HG03196 (cell line): ENCODE results near the gene RGS4.

Experiments used
- ATAC-seq: cut with Tn5 transposase; IDR thresholded peaks from one replicate; pipeline ENCODE4 v1.9.1; 2021; ENCODE audit not compliant: unreplicated experiment

The RGS4 gene

GRCh38 chr1:163069142-163069541, at the start of gene RGS4:
RGS4 (plus strand) TSS chr1:163069361; CDS start chr1:163069485, 124 bp downstream.
- ATAC-seq = no peak

DNA sequence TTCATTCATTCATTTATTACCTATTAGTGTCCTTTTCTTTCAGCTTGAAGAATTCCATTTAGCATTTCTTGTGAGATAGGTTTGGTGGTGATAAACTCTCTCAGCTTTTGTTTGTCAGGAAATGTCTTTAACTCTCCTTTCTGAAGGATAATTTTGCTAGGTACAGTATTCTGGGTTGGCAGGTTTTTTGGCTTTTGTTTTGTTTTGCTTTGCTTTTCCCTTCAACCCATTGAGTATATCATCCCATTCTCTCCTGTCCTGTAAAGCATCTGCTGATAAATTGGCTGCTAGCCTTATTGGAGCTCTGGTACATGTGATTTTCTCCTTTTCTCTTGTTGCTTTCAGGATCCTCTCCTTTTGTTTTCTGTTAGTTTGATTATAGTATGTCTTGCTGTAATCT, 47.0 kb upstream of the RGS4 start:
- no peak for ATAC-seq

DNA sequence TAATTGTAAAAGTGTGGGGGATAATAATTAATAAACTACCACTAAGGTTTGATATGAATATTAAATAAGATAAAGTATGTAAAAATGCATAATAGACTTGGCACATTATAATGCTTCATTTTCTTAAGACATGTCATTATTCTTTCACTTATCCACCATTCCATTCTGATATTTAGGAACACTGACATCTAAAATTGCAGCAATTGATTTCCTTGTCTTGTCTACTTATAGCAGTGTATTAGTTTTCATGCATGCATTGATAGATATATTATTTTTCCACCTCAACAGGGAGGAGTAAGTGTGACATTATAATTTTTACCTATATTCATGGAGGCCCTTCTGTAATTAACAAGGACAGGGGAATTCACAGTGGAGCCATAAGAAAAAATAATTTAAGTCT, 41.6 kb upstream of the RGS4 start:
- no peak for ATAC-seq

DNA sequence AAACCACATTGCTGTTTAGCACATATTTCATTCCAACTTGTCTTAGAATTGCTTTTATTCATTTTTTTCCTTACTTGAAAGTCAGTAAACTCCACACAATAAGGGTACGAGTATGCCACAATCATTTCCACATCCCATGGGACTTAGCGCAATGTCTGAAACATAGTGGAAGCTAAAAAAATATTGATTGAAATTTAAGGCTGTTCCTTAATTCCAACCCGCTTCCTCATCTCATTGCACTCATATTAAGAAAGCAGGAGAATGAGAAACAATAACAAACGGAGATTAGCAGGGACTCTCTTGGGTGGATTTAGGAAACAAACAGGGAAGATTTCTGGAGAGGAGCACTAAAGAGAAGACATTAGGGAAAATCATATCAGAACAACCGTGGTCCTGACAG, 39.3 kb upstream of the RGS4 start:
- ATAC-seq = no peak

DNA sequence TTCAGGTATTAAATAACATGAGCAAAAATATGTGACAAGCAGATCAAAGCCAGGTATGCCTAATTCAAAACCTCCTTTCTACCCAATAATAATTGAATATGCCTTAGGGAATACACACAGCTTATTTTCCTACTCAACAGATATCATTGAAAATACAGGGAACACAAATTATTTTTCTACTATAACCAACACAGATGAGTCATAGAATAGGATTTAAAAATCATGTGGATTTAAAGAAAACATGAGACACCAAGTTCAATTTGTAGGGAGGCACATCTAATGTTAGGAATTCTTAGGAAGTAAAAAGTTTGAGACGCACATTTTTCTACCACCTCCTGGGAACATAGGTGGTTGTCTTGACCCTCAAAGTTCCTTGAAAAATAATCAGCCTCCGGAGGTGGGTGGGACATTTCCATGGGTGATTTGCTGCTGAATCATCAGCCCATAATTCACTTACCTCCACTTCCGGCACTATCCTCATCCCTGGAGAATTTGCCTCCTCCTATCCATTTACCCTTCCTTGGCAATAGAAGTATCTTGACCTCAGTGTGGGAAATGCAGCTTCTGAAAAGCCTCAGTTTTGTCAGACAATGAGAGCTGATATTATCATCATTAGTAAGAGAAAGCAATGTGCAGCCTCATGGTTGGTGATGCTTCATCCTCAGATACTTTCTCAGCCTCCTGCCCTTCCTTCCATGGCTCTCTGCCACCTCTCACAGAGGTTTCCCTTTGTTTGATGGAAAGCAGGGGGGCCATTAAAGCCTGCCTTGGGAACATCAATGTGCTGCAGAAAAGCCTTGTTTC, 33.5 kb upstream of the RGS4 start:
- ATAC-seq = no peak

DNA sequence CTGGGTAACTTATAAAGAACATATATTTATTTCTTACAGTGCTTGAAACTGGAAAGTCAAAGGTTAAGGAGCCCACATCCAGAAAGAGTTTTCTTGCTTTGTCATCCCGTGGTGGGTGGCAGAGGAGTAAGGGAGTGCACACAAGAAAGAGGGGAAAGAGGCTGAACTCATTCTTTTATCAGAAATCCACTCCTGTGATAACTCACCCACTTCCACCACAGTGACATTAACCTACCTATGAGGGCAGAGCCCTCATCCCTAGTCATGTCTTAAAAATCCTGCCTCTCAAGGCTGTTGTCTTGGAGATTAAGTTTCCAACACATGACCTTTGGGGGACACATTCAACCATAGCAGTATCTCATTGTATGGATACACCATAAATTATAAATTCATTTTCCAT, 32.5 kb upstream of the RGS4 start:
- ATAC-seq = no peak

DNA sequence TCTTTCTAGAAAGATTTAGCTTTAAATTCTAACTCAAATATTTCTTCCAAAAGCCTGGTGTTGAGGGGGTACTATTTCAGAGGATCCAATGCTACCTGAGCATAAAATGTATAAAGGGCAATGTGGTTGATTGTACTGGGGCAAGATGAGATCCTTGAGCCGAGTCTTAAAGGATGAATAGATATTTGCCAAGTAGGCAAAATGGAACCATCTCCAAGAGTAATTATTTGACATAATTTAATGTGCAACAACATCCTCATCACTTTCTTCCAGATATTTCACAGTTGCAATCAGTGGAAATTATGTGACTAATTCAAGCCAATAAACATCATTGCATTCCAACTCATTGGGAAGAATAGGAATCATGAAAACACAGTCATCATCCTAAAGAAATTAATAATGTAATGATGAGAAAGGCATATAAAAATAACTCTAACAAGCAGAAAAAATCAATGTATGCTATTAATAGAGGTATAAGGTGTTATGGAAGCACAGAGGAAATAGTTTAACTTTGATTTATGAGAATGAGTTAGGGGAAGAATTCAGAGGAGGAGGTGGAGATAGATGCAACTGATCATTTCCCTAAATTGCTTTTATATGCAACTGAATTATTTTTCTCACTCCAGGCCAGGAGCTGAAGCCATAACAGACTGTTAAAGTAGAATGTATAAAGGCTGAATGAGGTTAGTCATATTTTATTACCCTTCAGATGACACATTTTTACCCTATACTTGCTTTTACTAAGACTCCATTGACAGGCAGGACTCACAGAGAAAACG, 30.0 kb upstream of the RGS4 start:
- no peak for ATAC-seq

- ATAC-seq = no peak
Observed at GRCh38 chr1:163039707-163040093, 29.5 kb upstream of the RGS4 start.

- no peak for ATAC-seq
Observed at GRCh38 chr1:163046071-163046470, 23.1 kb upstream of the RGS4 start.

- ATAC-seq = no peak
Observed at GRCh38 chr1:163047951-163048659, 21.1 kb upstream of the RGS4 start.

DNA sequence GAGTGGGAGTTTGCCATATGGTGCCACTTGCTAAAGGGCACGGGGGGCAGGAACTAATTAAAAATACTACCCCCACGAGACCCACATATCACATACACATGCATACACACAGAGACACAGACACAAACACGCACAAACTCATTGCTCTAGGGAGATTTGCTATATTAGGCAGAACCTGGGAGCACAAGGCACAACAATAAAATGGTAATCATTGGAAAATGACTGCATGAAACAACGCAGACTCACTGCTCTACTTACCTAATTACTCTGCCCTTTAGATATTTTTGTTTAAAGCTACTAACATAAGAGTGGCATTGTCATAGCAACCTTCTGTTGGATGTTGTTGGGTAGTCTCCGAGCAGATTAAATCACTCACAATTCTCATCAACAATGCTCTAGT, 20.3 kb upstream of the RGS4 start:
- ATAC-seq = no peak

- ATAC-seq = no peak
Observed at GRCh38 chr1:163049296-163049695, 19.9 kb upstream of the RGS4 start.

DNA sequence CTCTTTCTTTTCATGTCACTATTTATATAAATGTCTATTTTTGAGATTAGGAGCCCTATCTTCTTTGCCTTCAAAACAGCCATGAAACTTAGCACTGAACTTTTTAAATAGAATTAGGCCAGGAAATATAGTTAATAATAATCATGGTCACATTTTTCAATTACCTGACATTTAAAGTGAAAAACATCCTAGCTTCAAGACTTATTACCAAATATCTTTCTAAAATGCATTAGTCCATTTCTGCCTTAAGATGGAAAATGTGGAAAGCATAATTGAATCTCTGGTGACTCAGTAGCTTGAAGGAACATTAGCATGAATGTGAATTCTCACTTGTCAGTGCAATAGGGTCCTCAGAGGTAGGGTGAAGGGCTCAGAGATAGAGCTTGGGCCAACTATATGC, 18.7 kb upstream of the RGS4 start:
- ATAC-seq = no peak

- no peak for ATAC-seq
Observed at GRCh38 chr1:163054181-163054591, 15.0 kb upstream of the RGS4 start.

DNA sequence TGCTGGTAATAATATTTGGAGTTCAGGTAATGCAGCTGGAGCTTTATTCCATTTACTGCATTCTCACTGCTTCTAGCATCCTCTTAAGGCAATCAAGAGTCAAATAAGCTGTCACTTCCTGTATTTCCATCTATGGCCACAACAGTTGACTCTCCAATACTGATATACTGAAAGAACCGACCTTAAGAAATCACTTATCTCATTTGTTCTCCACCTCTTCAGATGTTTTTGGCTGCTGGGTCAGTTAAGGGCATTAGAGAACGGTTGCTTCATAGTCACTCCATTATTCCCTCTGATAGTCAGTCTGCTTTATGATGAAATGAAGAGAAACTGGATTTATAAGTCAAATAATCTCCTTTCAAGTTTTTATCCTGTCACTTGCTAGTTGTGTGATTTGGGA, 14.2 kb upstream of the RGS4 start:
- no peak for ATAC-seq

- no peak for ATAC-seq
Observed at GRCh38 chr1:163055531-163055930, 13.6 kb upstream of the RGS4 start.

GRCh38 chr1:163056831-163057230, 12.3 kb upstream of the RGS4 start:
- ATAC-seq = no peak

- ATAC-seq = no peak
Observed at GRCh38 chr1:163060343-163061007, 8.7 kb upstream of the RGS4 start.

GRCh38 chr1:163063143-163063542, 6.0 kb upstream of the RGS4 start:
- no peak for ATAC-seq

DNA sequence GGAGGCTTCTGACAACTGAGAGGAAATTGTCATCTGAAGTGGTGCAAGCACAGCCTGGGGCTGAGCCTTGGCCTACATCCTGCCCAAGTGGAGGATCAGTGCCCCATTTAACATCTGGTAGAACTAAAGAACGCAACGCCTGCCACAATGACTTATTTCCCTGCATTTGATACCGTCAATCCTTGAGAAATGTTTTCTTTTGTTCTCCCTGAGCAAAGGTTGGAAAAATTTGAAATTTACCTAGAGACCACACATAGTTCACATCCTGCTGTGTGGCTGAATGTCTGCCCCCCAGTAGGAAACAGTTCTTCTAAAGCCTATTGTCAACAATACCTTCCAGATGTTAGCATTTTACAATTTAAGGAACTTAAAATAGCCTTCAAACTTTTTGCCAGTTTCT, 5.6 kb upstream of the RGS4 start:
- ATAC-seq = no peak

GRCh38 chr1:163066168-163066567, 3.0 kb upstream of the RGS4 start:
- ATAC-seq = no peak
